ENCODE measurements around the gene ABHD12.
"Not testable (repeated sequence)": the region's sequence is repeated elsewhere in the genome, so short reads cannot be mapped to it uniquely, and the experiment has no call there.

ABHD12 gene

DNA sequence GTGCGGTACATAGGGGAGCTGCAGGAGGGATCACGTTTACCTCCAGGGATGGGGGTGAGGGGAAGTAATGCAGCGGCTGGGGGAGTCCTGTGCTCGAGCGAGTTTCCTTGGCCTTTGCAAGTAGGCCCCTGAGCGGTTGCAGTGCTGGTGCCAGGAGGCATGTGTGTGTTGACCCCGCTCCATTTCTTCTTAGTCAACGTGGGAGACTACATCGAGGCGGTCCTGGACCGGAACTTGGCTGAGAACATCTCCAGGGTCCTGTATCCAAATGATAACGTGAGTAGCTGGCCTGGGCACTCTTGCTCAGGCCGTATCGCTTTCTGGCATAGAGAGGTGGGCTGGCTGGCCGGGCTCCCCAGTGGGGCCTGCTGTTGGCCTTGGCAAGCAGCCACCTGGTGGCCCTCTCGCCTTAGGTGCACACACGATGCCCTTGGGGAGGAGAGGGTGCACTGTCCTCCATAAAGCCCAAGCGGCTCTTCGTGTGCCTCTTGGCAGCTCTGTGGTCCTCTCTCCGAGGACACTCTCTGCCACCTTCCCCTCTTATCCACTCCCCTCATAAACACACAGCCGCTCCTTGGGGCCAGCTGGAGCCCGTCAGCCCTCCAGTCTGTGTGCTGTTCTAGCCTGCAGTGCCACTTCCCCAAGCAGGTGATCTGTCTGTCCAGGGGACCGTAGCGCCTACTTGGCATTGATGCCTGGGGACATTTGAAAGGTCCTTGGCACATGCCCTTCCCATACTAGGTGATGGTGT lies 113.4 kb downstream of the ABHD12 start:
- DNase-seq (ENCODE audit: low read depth) = no peak

DNA sequence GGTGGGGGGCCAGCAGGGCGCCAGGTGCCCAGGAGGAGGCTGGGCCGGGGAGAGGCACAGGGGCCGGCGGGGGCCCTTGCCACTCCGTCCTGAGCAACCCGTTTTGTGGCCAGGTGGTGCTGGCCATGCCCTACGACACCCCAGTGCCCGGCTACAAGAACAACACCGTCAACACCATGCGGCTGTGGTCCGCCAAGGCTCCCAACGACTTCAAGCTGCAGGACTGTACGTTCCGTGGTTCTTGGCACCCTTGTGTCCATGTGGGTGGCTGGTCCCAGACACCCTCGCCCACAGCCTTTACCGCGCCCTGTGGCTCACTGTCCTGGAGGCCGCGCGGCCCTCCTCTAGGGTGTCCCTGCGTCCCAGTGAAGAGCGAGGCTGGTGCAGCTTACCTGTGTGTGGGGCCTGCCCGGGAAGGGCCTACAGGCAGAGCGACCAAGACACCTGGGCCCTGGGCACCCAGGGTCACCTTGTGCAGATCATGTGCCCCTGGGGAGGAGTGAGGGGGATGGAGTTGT lies 114.0 kb downstream of the ABHD12 start:
- no peak for DNase-seq (ENCODE audit: low read depth)

- DNase-seq (ENCODE audit: low read depth) = no peak
These were observed 114.7 kb downstream of the ABHD12 start for GRCh38 chr20:25275813-25276532.

DNA sequence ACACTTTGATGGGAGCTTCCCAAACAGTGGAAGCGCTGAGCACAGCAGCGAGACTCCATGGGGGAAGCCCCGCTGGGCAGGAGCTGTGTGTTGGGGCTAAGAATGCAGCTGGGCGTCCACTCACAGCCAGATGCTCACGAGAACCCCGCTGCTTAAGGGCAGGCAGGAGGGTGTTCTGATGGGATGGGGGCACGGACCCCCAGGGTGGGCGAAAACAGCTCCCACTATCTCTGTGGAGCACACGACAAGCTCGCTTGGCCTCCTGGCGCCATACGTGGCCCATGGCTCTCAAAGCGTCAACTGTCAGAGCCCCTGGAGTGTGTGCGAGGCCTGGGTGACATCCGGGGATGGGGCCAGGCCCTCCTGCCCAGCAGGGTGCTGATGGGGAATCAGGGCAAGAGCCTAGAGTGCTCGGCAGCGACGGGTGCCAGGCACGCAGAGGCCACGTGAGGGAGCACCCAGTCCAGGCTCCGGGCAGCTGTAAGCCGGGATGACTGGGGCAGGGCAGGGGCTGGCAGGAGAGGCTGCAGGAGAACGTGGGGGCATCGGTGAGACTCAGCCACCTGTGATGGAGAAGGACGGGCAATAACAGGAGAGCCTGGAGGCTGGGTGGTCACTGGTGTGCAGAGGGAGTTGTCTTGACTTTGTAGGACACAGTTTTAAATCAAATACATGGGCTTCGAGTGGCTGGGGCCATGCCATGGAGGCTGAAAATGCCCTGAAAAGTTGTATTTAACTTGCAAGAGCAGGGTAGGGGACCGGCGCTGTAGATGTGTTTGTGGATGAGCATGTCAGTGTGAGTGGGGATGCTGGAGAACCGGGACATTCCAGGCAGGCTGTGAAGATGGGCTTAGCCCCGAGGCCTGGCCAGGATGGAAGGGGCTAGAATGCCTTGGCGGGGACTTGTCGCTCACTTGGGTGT lies 115.5 kb downstream of the ABHD12 start:
- DNase-seq (ENCODE audit: low read depth) = no peak

DNA sequence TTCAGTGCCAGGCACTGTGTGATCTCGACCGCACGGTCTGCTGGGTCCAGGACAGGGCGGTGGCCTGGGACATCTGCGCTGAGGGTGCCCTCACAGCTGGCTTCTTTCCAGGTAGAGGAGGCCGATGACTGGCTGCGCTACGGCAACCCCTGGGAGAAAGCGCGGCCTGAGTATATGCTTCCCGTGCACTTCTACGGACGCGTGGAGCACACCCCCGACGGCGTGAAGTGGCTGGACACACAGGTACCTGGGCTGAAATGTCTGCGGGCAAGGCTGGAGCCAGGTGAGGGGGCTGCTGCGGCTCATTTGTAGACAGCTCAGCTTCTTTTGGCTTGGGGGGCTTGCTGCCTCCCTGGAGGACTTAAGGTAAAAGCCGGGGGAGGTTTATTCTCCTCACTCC lies 116.2 kb downstream of the ABHD12 start:
- no peak for DNase-seq (ENCODE audit: low read depth)

- DNase-seq (ENCODE audit: low read depth) = peak; percentile 80
These were observed 116.9 kb downstream of the ABHD12 start for GRCh38 chr20:25273541-25274358.

DNA sequence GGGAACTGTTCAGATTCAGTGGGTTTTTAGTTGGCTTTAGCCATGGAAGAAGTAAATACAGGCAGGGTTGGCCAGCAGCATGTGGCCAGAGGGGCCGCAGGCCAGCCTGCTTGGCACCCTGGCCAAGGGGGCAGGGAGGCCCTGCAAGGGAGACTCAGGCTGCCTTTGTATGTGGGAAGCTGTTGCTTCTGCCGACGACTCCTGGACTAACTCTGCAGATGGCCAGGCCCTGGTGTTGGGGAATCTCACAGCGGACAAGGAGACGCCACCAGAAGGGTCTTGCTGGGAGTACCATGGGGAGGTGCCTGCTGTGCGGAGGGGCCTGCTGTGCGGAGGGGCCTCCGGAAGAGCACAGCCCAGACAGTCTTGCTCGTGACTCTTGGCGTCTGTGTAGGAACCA lies 117.6 kb downstream of the ABHD12 start:
- DNase-seq (ENCODE audit: low read depth) = peak; percentile 25

- peak; percentile 68 for DNase-seq (ENCODE audit: low read depth)
These were observed 118.2 kb downstream of the ABHD12 start for GRCh38 chr20:25272223-25273000.

GRCh38 chr20:25271486-25272222 lies 119.0 kb downstream of the ABHD12 start:
- DNase-seq (ENCODE audit: low read depth) = no peak

DNA sequence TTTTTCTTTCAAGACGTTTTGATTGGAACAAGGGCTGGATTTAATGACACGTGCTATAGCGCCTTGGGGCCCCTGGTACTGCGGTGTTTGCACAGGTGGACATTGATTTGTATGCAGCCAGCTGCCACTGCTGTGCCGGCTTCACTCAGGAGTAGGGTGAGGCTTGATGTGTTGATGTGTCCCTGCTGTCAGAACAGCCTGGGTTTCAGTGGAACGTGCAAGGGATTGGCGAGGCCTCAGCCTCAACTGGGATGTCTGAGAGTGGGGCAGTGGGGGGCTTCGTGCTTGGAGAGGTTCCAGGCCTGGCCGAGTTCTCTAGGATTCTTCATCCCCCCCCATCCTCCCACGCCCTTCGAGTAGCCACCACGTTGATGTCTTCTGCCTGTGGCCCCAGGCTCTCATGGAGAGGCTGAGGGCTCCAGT lies 119.8 kb downstream of the ABHD12 start:
- DNase-seq (ENCODE audit: low read depth) = no peak

GRCh38 chr20:25269833-25270170 lies 120.8 kb downstream of the ABHD12 start:
- DNase-seq (ENCODE audit: low read depth) = no peak

GRCh38 chr20:25269057-25269832 lies 121.4 kb downstream of the ABHD12 start:
- DNase-seq (ENCODE audit: low read depth) = no peak

DNA sequence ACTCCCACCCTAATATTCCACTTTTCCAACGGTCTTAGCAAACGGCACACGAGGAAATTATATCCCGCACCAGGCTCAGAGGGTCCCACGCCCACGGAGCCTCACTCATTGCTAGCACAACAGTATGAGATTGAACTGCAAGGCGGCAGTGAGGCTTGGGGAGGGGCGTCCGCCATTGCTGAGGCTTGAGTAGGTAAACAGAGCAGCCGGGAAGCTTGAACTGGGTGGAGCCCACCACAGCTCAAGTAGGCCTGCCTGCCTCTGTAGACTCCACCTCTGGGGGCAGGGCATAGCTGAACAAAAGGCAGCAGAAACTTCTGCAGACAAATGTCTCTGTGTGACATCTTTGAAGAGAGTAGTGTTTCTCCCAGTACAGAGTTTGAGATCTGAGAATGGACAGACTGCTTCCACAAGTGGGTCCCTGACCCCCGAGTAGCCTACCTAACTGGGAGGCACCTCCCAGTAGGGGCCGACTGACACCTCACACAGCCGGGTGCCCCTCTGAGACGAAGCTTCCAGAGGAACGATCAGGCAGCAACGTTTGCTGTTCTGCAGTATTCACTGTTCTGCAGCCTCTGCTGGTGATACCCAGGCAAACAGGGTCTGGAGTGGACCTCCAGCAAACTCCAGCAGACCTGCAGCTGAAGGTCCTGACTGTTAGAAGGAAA lies 129.7 kb downstream of the ABHD12 start:
- not testable (repeated sequence) for DNase-seq (ENCODE audit: low read depth)

- no peak for DNase-seq (ENCODE audit: low read depth)
These were observed 130.8 kb downstream of the ABHD12 start for GRCh38 chr20:25259788-25260254.

DNA sequence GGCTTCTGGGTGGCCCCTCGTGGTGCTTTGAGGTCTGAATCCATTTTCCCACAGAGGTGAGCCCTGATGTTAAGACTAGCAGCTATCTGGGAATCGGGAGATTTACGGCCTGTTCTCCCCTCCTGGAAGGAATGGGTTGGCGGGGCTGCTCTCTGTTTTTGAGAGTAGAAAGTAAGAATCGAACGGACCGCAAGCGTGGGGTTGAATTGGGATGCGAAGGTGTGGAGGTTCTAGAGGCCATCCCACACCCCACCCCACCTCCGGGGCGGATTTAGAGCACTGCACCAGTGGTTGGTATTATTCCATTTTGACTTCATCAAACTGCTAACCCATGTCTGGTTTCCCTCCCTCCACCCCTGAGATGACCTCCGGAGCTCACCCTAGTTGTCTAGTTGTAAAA lies 131.3 kb downstream of the ABHD12 start:
- DNase-seq (ENCODE audit: low read depth) = no peak

GRCh38 chr20:25258828-25259227 lies 131.8 kb downstream of the ABHD12 start:
- no peak for DNase-seq (ENCODE audit: low read depth)

- DNase-seq (ENCODE audit: low read depth) = no peak
These were observed 132.2 kb downstream of the ABHD12 start for GRCh38 chr20:25258476-25258805.

GRCh38 chr20:25257756-25258475 lies 132.7 kb downstream of the ABHD12 start:
- DNase-seq (ENCODE audit: low read depth) = no peak

Data from fibroblast of gingiva (primary cell).